OCI-LY1 (cell line): ENCODE measurements around the gene COX11.

ENCODE experiments used
- EZH2 ChIP-seq: fragments of 200-600 bp; sonication (generic), shearing (Covaris generic); IDR thresholded peaks from 2 replicates; pipeline ENCODE4 v1.8.0; 2017; ENCODE audit warnings: borderline replicate concordance, mixed run types, mild to moderate bottlenecking, antibody characterized with exemption, low read length, moderate library complexity, mixed read lengths
- TF ChIP-seq, protein P1 (sequence below): fragments of 200-600 bp; sonication (generic), shearing (Covaris generic); IDR thresholded peaks from 2 replicates; pipeline ENCODE4 v1.5.1; 2017; ENCODE audit warnings: mild to moderate bottlenecking, antibody characterized with exemption, low read length, moderate library complexity, mixed read lengths

DNA sequence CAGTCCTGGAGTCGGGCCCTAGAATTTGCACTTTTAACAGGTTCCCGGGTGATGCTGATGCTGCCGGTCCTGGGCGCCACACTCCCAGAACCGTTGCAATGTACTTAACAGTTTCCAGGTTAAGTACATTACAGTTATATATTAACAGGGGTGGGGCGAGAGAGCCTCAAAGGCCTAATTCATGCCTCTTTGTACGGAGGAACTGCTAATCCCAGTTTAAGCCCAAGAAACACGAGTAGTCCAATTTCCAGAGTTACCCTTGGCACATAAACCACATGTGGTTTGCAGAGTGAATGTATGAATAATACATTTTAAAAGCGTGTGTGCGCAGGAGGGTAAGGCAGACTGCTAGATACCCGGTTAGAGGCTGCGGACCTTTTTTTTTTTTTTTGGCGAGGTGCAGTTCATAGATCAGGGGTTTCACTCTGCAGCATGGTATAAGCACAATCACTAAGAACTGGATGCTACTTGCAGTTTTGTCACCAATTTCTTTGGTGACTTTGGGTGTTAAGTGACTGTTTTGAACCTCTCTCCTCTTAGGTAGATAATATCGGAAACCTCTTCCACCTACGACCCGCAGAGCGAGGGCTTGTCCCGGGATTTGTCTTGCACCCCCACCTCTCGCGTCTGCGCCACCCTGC lies 713 bp downstream of the COX11 start:
- TF ChIP-seq, protein P1, sequence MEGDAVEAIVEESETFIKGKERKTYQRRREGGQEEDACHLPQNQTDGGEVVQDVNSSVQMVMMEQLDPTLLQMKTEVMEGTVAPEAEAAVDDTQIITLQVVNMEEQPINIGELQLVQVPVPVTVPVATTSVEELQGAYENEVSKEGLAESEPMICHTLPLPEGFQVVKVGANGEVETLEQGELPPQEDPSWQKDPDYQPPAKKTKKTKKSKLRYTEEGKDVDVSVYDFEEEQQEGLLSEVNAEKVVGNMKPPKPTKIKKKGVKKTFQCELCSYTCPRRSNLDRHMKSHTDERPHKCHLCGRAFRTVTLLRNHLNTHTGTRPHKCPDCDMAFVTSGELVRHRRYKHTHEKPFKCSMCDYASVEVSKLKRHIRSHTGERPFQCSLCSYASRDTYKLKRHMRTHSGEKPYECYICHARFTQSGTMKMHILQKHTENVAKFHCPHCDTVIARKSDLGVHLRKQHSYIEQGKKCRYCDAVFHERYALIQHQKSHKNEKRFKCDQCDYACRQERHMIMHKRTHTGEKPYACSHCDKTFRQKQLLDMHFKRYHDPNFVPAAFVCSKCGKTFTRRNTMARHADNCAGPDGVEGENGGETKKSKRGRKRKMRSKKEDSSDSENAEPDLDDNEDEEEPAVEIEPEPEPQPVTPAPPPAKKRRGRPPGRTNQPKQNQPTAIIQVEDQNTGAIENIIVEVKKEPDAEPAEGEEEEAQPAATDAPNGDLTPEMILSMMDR: 0 out of 2 replicates have a peak, but pooled peaks have one; percentile 63
- no peak for TF ChIP-seq EZH2
